HEK293 (cell line): ENCODE results near the gene FRAS1.

Experiments
- MZF1 ChIP-seq: fragments of 450-650 bp; formaldehyde crosslinking; IDR thresholded peaks from 2 replicates; pipeline ENCODE4 v1.5.1; 2017; ENCODE audit warnings: missing biosample characterization, missing genetic modification characterization, borderline replicate concordance
- SETDB1 ChIP-seq: IDR thresholded peaks from one replicate; pipeline ENCODE4 v1.6.1; 2017; ENCODE audit warnings: mild to moderate bottlenecking, low read length, moderate library complexity, mixed read lengths; ENCODE audit not compliant: insufficient read length
- SP3 ChIP-seq: fragments of 450-650 bp; formaldehyde crosslinking; IDR thresholded peaks from 2 replicates; pipeline ENCODE4 v1.5.1; 2016; ENCODE audit warnings: missing biosample characterization, missing genetic modification characterization
- ZNF292 ChIP-seq: fragments of 450-650 bp; formaldehyde crosslinking; IDR thresholded peaks from 2 replicates; pipeline ENCODE4 v1.5.1; 2016; ENCODE audit warnings: low read depth, missing biosample characterization, missing genetic modification characterization, borderline replicate concordance
- TF ChIP-seq, protein P1 (sequence below): fragments of 450-650 bp; formaldehyde crosslinking; IDR thresholded peaks from 2 replicates; pipeline ENCODE4 v1.5.1; 2016; ENCODE audit warnings: missing biosample characterization, missing genetic modification characterization
- TF ChIP-seq, protein P2 (sequence below): fragments of 450-650 bp; formaldehyde crosslinking; conservative IDR thresholded peaks from 2 replicates; pipeline ENCODE4 v1.5.1; 2016; ENCODE audit warnings: low read depth, missing biosample characterization, missing genetic modification characterization
- TF ChIP-seq, protein P3 (sequence below): fragments of 450-650 bp; IDR thresholded peaks from 2 replicates; pipeline ENCODE4 v1.5.1; 2018; ENCODE audit warnings: missing biosample characterization, mild to moderate bottlenecking, missing genetic modification characterization

DNA sequence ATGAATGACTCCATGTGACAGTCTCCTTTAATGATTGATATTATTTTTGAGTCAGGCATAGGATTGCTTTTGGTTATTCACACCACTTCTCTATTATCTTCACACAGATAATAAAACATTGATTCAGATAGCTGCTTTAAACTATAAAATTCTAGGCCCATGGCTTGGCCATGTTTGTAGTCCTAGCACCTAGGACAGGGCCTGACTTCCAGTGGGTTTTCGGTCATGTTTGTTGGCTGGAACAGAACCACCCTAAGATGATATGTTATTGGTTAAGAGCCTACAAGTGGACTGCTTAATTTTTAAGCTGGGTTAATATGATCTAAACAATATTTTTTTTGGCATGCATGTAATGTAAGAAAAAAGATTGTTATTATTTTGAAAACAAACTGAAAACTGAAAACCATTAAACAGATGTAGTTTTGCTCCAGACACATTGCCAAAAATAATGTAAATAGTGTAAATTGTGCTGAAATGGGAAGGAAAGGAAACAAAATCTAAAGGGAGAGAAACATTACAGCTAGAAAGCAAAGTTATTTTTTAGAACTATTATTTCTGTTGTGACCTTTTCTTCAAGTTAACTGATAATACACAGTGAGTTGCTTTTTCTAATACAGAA is 98.0 kb downstream of the FRAS1 start:
- TF ChIP-seq SETDB1 = no peak
- TF ChIP-seq, protein P1, sequence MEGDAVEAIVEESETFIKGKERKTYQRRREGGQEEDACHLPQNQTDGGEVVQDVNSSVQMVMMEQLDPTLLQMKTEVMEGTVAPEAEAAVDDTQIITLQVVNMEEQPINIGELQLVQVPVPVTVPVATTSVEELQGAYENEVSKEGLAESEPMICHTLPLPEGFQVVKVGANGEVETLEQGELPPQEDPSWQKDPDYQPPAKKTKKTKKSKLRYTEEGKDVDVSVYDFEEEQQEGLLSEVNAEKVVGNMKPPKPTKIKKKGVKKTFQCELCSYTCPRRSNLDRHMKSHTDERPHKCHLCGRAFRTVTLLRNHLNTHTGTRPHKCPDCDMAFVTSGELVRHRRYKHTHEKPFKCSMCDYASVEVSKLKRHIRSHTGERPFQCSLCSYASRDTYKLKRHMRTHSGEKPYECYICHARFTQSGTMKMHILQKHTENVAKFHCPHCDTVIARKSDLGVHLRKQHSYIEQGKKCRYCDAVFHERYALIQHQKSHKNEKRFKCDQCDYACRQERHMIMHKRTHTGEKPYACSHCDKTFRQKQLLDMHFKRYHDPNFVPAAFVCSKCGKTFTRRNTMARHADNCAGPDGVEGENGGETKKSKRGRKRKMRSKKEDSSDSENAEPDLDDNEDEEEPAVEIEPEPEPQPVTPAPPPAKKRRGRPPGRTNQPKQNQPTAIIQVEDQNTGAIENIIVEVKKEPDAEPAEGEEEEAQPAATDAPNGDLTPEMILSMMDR = no peak
- TF ChIP-seq MZF1 (tag by site-specific recombination) = no peak
- TF ChIP-seq ZNF292 (tag by site-specific recombination) = no peak
- TF ChIP-seq, protein P2, sequence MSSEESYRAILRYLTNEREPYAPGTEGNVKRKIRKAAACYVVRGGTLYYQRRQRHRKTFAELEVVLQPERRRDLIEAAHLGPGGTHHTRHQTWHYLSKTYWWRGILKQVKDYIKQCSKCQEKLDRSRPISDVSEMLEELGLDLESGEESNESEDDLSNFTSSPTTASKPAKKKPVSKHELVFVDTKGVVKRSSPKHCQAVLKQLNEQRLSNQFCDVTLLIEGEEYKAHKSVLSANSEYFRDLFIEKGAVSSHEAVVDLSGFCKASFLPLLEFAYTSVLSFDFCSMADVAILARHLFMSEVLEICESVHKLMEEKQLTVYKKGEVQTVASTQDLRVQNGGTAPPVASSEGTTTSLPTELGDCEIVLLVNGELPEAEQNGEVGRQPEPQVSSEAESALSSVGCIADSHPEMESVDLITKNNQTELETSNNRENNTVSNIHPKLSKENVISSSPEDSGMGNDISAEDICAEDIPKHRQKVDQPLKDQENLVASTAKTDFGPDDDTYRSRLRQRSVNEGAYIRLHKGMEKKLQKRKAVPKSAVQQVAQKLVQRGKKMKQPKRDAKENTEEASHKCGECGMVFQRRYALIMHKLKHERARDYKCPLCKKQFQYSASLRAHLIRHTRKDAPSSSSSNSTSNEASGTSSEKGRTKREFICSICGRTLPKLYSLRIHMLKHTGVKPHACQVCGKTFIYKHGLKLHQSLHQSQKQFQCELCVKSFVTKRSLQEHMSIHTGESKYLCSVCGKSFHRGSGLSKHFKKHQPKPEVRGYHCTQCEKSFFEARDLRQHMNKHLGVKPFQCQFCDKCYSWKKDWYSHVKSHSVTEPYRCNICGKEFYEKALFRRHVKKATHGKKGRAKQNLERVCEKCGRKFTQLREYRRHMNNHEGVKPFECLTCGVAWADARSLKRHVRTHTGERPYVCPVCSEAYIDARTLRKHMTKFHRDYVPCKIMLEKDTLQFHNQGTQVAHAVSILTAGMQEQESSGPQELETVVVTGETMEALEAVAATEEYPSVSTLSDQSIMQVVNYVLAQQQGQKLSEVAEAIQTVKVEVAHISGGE (tag by site-specific recombination) = no peak
- TF ChIP-seq SP3 (tag by site-specific recombination) = no peak
- TF ChIP-seq, protein P3, sequence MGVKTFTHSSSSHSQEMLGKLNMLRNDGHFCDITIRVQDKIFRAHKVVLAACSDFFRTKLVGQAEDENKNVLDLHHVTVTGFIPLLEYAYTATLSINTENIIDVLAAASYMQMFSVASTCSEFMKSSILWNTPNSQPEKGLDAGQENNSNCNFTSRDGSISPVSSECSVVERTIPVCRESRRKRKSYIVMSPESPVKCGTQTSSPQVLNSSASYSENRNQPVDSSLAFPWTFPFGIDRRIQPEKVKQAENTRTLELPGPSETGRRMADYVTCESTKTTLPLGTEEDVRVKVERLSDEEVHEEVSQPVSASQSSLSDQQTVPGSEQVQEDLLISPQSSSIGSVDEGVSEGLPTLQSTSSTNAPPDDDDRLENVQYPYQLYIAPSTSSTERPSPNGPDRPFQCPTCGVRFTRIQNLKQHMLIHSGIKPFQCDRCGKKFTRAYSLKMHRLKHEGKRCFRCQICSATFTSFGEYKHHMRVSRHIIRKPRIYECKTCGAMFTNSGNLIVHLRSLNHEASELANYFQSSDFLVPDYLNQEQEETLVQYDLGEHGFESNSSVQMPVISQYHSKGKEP (tag by site-specific recombination) = no peak
